ENCODE results near the gene THAP4. TPM values are rescaled to one million over a fixed set of nuclear protein-coding genes. Genes with fewer than 3 reads are reported as not detected.
A peak's percentile ranks its signal among the peaks of the same experiment; 100 is the strongest.

The THAP4 gene
- total RNA-seq, 3 donors from 2014 or later (not counting 1 experiment from before 2014, with no cell fraction given), result 19.8 to 29.2 (median 27.8) TPM

- H3K27me3 ChIP-seq (ENCODE audit: control insufficient read depth, insufficient read depth, low read length), result peaks cover 9% of the 10 kb centered on the region
- no peaks in the 10 kb centered on the region for H3K36me3 ChIP-seq (ENCODE audit: control insufficient read depth, insufficient read depth, low read length)
- peaks cover 25% of the 10 kb centered on the region for H3K4me1 ChIP-seq (ENCODE audit: control insufficient read depth, insufficient read depth, low read length)
- no peak overlapping the region for H3K4me3 ChIP-seq (ENCODE audit: low read length)
- Mint-ChIP-seq H3K27ac (no peak overlapping the region), H3K36me3 (peaks cover 9% of the 10 kb centered on the region), H3K4me3 (peak overlapping the region; percentile 55), H3K4me1 (peaks cover 5 to 14% of the 10 kb centered on the region in 2 donors), H3K27me3 (ENCODE audit: low read depth in 2 of 2) (peaks cover 11 to 12% of the 10 kb centered on the region in 2 donors), H3K9me3 (no peaks in the 10 kb centered on the region)
- intact Hi-C loops (cut with micrococcal nuclease), result no loop called here
- TF ChIP-seq CTCF (IDR thresholded peaks at IDR 0.05), result no peak
- WGBS (ENCODE audit: insufficient coverage), result 57% methylated on average over 23 of the region's 23 CpGs
- ATAC-seq (no peak), DNase-seq (no peak)
- no peaks in the 10 kb centered on the region for H3K9me3 ChIP-seq (ENCODE audit: control insufficient read depth, insufficient read depth, low read length)
- H3K27ac ChIP-seq (ENCODE audit: low read length), result no peak overlapping the region
Measured at GRCh38 chr2:241562269-241562891, 74.6 kb downstream of the THAP4 start.

- peaks cover 25% of the 10 kb centered on the region for H3K4me1 ChIP-seq (ENCODE audit: control insufficient read depth, insufficient read depth, low read length)
- no peak overlapping the region for H3K27ac ChIP-seq (ENCODE audit: low read length)
- 81% methylated on average over 18 of the region's 18 CpGs for WGBS (ENCODE audit: insufficient coverage)
- peaks cover 3% of the 10 kb centered on the region for H3K9me3 ChIP-seq (ENCODE audit: control insufficient read depth, insufficient read depth, low read length)
- Mint-ChIP-seq H3K4me1 (peaks cover 5 to 14% of the 10 kb centered on the region in 2 donors), H3K27ac (no peak overlapping the region), H3K4me3 (peak overlapping the region; percentile 55), H3K36me3 (peaks cover 9% of the 10 kb centered on the region), H3K27me3 (ENCODE audit: low read depth in 2 of 2) (peaks cover 12 to 16% of the 10 kb centered on the region in 2 donors), H3K9me3 (peaks cover 0 to 3% of the 10 kb centered on the region in 2 donors)
- no peak for TF ChIP-seq CTCF (IDR thresholded peaks at IDR 0.05)
- H3K36me3 ChIP-seq (ENCODE audit: control insufficient read depth, insufficient read depth, low read length), result no peaks in the 10 kb centered on the region
- no peak overlapping the region for H3K4me3 ChIP-seq (ENCODE audit: low read length)
- intact Hi-C loops (cut with micrococcal nuclease), result no loop called here
- H3K27me3 ChIP-seq (ENCODE audit: control insufficient read depth, insufficient read depth, low read length), result peaks cover 10% of the 10 kb centered on the region
- ATAC-seq, result no peak
- DNase-seq, result no peak
Measured at GRCh38 chr2:241561832-241562231, 75.1 kb downstream of the THAP4 start.

GRCh38 chr2:241560883-241561474 is 76.0 kb downstream of the THAP4 start:
- peaks cover 0 to 4% of the 10 kb centered on the region in 2 donors for H3K9me3 Mint-ChIP-seq
- no peak overlapping the region for H3K27ac Mint-ChIP-seq
- peaks cover 5 to 14% of the 10 kb centered on the region in 2 donors for H3K4me1 Mint-ChIP-seq
- no peak for TF ChIP-seq CTCF (IDR thresholded peaks at IDR 0.05)
- peaks cover 13% of the 10 kb centered on the region for H3K27me3 ChIP-seq (ENCODE audit: control insufficient read depth, insufficient read depth, low read length)
- H3K27me3 Mint-ChIP-seq (ENCODE audit: low read depth in 2 of 2), result peaks cover 12 to 16% of the 10 kb centered on the region in 2 donors
- H3K27ac ChIP-seq (ENCODE audit: low read length), result no peak overlapping the region
- no peak for ATAC-seq
- intact Hi-C loops (cut with micrococcal nuclease), result no loop called here
- 89% methylated on average over 16 of the region's 19 CpGs for WGBS (ENCODE audit: insufficient coverage)
- H3K4me3 ChIP-seq (ENCODE audit: low read length), result no peak overlapping the region
- peak overlapping the region; percentile 42 for H3K4me3 Mint-ChIP-seq
- peaks cover 25% of the 10 kb centered on the region for H3K4me1 ChIP-seq (ENCODE audit: control insufficient read depth, insufficient read depth, low read length)
- H3K9me3 ChIP-seq (ENCODE audit: control insufficient read depth, insufficient read depth, low read length), result peaks cover 3% of the 10 kb centered on the region
- no peak for DNase-seq
- H3K36me3 Mint-ChIP-seq, result peaks cover 9% of the 10 kb centered on the region
- H3K36me3 ChIP-seq (ENCODE audit: control insufficient read depth, insufficient read depth, low read length), result no peaks in the 10 kb centered on the region
